K562 (cell line): ENCODE data around the gene ATP9B. TPM values are rescaled to one million over a fixed set of nuclear protein-coding genes. Genes with fewer than 3 reads are reported as not detected.
A peak's percentile ranks its signal among the peaks of the same experiment; 100 is the strongest.

Experiments used
- ATAC-seq: fragments of 200-7000 bp; cut with Tn5 transposase; 3 replicates; pipeline ENCODE4 v1.9.1; 2020; ENCODE audit warnings: moderate library complexity
- BruUV-seq: library from RNA; stranded (reverse); fragments of 400-500 nt; replicated peaks from 2 replicates; lab custom pipeline; 2021; lab: Mats Ljungman, UMichigan
- CTCF ChIA-PET: fragments of 300-600 bp; formaldehyde crosslinking; extraction: SDS; loops from one replicate; lab custom pipeline; 2021; ENCODE audit warnings: low intra/inter-chr PET ratio; lab: Yijun Ruan, JAX
- POLR2A ChIA-PET: fragments of 300-600, 350-650 bp; sonication (Branson Sonifier 250); formaldehyde crosslinking; extraction: SDS; loops from one replicate; lab custom pipeline; 2021; ENCODE audit warnings: antibody characterized with exemption, inconsistent platforms; lab: Yijun Ruan, JAX
- DNase-seq, 4 experiments: peaks; one replicate each; pipeline versions ENCODE4 v3.0.0 to v3.0.0-alpha.2; 2011 to 2018; ENCODE audit warnings: low spot score in 3 of 4, mixed read lengths in 3 of 4; ENCODE audit errors: extremely low read depth in 1 of 4
- FAIRE-seq: peaks from 2 replicates; lab custom pipeline; 2011; peaks lifted over from hg19 to GRCh38; lab: Jason Lieb, UNC
- H2AFZ ChIP-seq: 2 replicates; pipeline ENCODE4 v1.6.0; 2011; ENCODE audit warnings: low read depth, low read length, control low read depth, inconsistent platforms
- H3K27ac ChIP-seq: fragments of 200-600 bp; 3 replicates; pipeline ENCODE4 v1.8.0; 2011; ENCODE audit warnings: low read depth, mild to moderate bottlenecking, control low read depth, inconsistent platforms, low read length, moderate library complexity, mixed read lengths; ENCODE audit errors: extremely low read depth
- H3K27me3 ChIP-seq, 2 experiments: fragments of 300-600 bp in 1 of 2; 2 replicates in 1 of 2; 3 replicates in 1 of 2; pipeline versions ENCODE4 v1.6.0 to v1.8.0; 2011; ENCODE audit warnings: inconsistent platforms in 2 of 2, low read length in 2 of 2, mild to moderate bottlenecking in 1 of 2, mixed read lengths in 1 of 2, moderate library complexity in 1 of 2; ENCODE audit not compliant: control insufficient read depth in 2 of 2, insufficient read depth in 2 of 2
- H3K36me3 ChIP-seq: fragments of 300-600 bp; 3 replicates; pipeline ENCODE4 v1.8.0; 2011; ENCODE audit warnings: mild to moderate bottlenecking, low read length, inconsistent platforms; ENCODE audit not compliant: control insufficient read depth, insufficient read depth
- H3K4me1 ChIP-seq, 2 experiments: fragments of 200-600 bp in 1 of 2; replicated peaks in 1 of 2; 2 replicates in 1 of 2; 3 replicates in 1 of 2; pipeline versions ENCODE4 v1.5.1 to v1.8.0; 2011; ENCODE audit warnings: inconsistent platforms in 2 of 2, low read length in 2 of 2, mild to moderate bottlenecking in 1 of 2, mixed read lengths in 1 of 2, moderate library complexity in 1 of 2; ENCODE audit not compliant: control insufficient read depth in 2 of 2, insufficient read depth in 2 of 2
- H3K4me2 ChIP-seq: 2 replicates; pipeline ENCODE4 v1.6.1; 2011; ENCODE audit warnings: low read length, control low read depth, inconsistent platforms, mixed read lengths; ENCODE audit not compliant: insufficient read depth
- H3K4me3 ChIP-seq: fragments of 200-600 bp; sonication (generic), shearing (Covaris generic); 2 replicates; pipeline ENCODE4 v1.5.1; 2016; ENCODE audit warnings: control low read depth, inconsistent platforms
- H3K79me2 ChIP-seq: fragments of 200-600 bp; 3 replicates; pipeline ENCODE4 v1.8.0; 2011; ENCODE audit warnings: low read length, inconsistent platforms; ENCODE audit not compliant: control insufficient read depth, insufficient read depth
- H3K9ac ChIP-seq, 2 experiments: 2 replicates each; pipeline versions ENCODE4 v1.6.0 to v1.6.1; 2011; ENCODE audit warnings: low read depth in 2 of 2, low read length in 2 of 2, control low read depth in 1 of 2, inconsistent platforms in 1 of 2, mild to moderate bottlenecking in 1 of 2, mixed read lengths in 1 of 2; ENCODE audit not compliant: insufficient read depth in 1 of 2
- H3K9me1 ChIP-seq: one replicate; pipeline ENCODE4 v1.6.0; 2011; ENCODE audit warnings: inconsistent platforms, mild to moderate bottlenecking, low read length, moderate library complexity; ENCODE audit not compliant: control insufficient read depth, insufficient read depth
- H3K9me3 ChIP-seq: replicated peaks from 2 replicates; pipeline ENCODE4 v1.5.1; 2011; ENCODE audit warnings: low read depth, low read length, inconsistent platforms; ENCODE audit not compliant: control insufficient read depth, insufficient read depth
- H4K20me1 ChIP-seq: replicated peaks from 2 replicates; pipeline ENCODE4 v1.6.1; 2011; ENCODE audit warnings: low read length, inconsistent platforms, mixed read lengths; ENCODE audit not compliant: control insufficient read depth, insufficient read depth
- BDP1 ChIP-seq: IDR thresholded peaks from 3 replicates; pipeline ENCODE4 v1.6.1; 2011; ENCODE audit not compliant: insufficient read length, insufficient read depth
- ETS1 ChIP-seq: conservative IDR thresholded peaks from 2 replicates; pipeline ENCODE4 v1.6.1; 2011; ENCODE audit warnings: low read depth, mild to moderate bottlenecking, low read length; ENCODE audit not compliant: control insufficient read depth
- L3MBTL2 ChIP-seq: fragments of 450-650 bp; IDR thresholded peaks from 2 replicates; pipeline ENCODE4 v1.6.1; 2016; ENCODE audit warnings: mild to moderate bottlenecking, moderate library complexity
- NEUROD1 ChIP-seq: fragments of 150-350 bp; IDR thresholded peaks from 2 replicates; pipeline ENCODE4 v1.6.1; 2014; ENCODE audit warnings: borderline replicate concordance, low read length, low read depth; ENCODE audit not compliant: partially characterized antibody
- NR0B1 ChIP-seq: fragments of 450-650 bp; IDR thresholded peaks from one replicate; pipeline ENCODE4 v1.6.1; 2018; ENCODE audit warnings: mild to moderate bottlenecking, moderate library complexity; ENCODE audit not compliant: partially characterized antibody
- ZNF134 ChIP-seq: fragments of 250-450 bp; sonication (Bioruptor Pico); conservative IDR thresholded peaks from 2 replicates; pipeline ENCODE4 v1.4.0; 2020
- WGBS: fragments of 100-300 bp; shearing (Covaris generic); methylation state at CpG from one replicate; pipeline ENCODE4 v1.1.6; 2016; ENCODE audit warnings: low coverage, mixed read lengths; ENCODE audit not compliant: insufficient coverage; ENCODE audit errors: missing lambda C conversion rate; 5-methylcytosine and 5-hydroxymethylcytosine counted together
- in situ Hi-C: fragments of 300-500 bp; cut with MboI; formaldehyde crosslinking; loops from 4 replicates; pipeline ENCODE4 v1.15.0; 2018; ENCODE audit warnings: inconsistent platforms, mixed read lengths
- intact Hi-C: fragments of 100-400 bp; cut with micrococcal nuclease; formaldehyde crosslinking; loops from 2 replicates; pipeline ENCODE4 v1.14.2; 2022
- polyA plus RNA-seq, 8 experiments: library from polyadenylated mRNA; depleted of rRNA in 4 of 8; stranded (reverse) in 5 of 8; unstranded in 3 of 8; fragments of >200 nt; fragmentation: Nextera tagmentation in 2 of 8; fragmentation: Illumina TruSeq in 1 of 8; extraction: Ambion mirVana in 2 of 8; extraction: Trizol in 1 of 8; gene quantifications; 2 replicates each; pipeline versions ENCODE4 v1.2.1 to v1.2.3, GENCODE V29; 2011 to 2014; ENCODE audit warnings: inconsistent platforms in 1 of 8, missing spikeins in 1 of 8
- total RNA-seq, 7 experiments: library from RNA; depleted of rRNA in 6 of 7; stranded (reverse); fragments of >200 nt in 6 of 7; fragmentation: Illumina TruSeq in 2 of 7; extraction: Trizol in 2 of 7; gene quantifications; 2 replicates each; pipeline versions ENCODE4 v1.2.1 to v1.2.3, GENCODE V29; 2011 to 2021; ENCODE audit warnings: low replicate concordance in 1 of 7
- TF ChIP-seq, protein P1 (sequence below): fragments of 450-650 bp; formaldehyde crosslinking; IDR thresholded peaks from 2 replicates; pipeline ENCODE4 v1.4.0; 2020; ENCODE audit warnings: mild to moderate bottlenecking, moderate library complexity
- TF ChIP-seq, protein P2 (sequence below): fragments of 450-650 bp; IDR thresholded peaks from 2 replicates; pipeline ENCODE4 v1.6.1; 2018; ENCODE audit not compliant: partially characterized antibody
- TF ChIP-seq, protein P3 (sequence below), 2 experiments: fragments of 450-650 bp; conservative IDR thresholded peaks; 2 replicates each; pipeline ENCODE4 v1.6.1; 2017; ENCODE audit warnings: mild to moderate bottlenecking in 2 of 2, moderate library complexity in 2 of 2

The ATP9B gene
- total and polyA plus RNA-seq, 9 of the 15 experiments (the other 6 are each of a cell fraction or from before 2014, with no cell fraction given), result 0.66 to 13.2 (median 7.9) TPM

GRCh38 chr18:79394534-79395307 lies 325.5 kb downstream of the ATP9B start:
- H3K4me3 ChIP-seq, result 0 out of 2 replicates have a peak overlapping the region, but pooled peaks have one; percentile 38
- no peaks in the 10 kb centered on the region for H3K36me3 ChIP-seq
- ATAC-seq (peak; percentile 45), FAIRE-seq (no peak), DNase-seq (peak in 1 of 4 experiments; percentile 30)
- H3K79me2 ChIP-seq, result no peaks in the 10 kb centered on the region; the same call in 2 of the 3 replicates
- no peaks in the 10 kb centered on the region for H3K9me3 ChIP-seq
- H3K4me2 ChIP-seq, result peak overlapping the region; percentile 32
- H3K27me3 ChIP-seq, result no peaks in the 10 kb centered on the region
- in situ Hi-C loops, result no loop called here
- peaks cover 0 to 58% of the 10 kb centered on the region in 2 experiments; a peak in 2 of 5 replicates for H3K4me1 ChIP-seq
- no peaks in the 10 kb centered on the region for H3K9me1 ChIP-seq
- WGBS, result 12% methylated on average over 36 of the region's 67 CpGs
- no peaks in the 10 kb centered on the region for H4K20me1 ChIP-seq
- CTCF ChIA-PET, result no interaction called here
- intact Hi-C loops, result loop anchor here (5.0 kb wide), 2 partner anchors 113 to 133 kb away; no protein-coding TSS in a partner anchor
- BruUV-seq, result no TSS peak
- peak overlapping the region; percentile 59 for H2AFZ ChIP-seq
- POLR2A ChIA-PET, result no interaction called here
- H3K27ac ChIP-seq, result peak overlapping the region; percentile 55; the same call in 1 of the 3 replicates
- H3K9ac ChIP-seq, result peak overlapping the region; percentile 46 to 81
- TF ChIP-seq, protein P1, sequence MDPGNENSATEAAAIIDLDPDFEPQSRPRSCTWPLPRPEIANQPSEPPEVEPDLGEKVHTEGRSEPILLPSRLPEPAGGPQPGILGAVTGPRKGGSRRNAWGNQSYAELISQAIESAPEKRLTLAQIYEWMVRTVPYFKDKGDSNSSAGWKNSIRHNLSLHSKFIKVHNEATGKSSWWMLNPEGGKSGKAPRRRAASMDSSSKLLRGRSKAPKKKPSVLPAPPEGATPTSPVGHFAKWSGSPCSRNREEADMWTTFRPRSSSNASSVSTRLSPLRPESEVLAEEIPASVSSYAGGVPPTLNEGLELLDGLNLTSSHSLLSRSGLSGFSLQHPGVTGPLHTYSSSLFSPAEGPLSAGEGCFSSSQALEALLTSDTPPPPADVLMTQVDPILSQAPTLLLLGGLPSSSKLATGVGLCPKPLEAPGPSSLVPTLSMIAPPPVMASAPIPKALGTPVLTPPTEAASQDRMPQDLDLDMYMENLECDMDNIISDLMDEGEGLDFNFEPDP (CRISPR knock-in tag), result no peak
- TF ChIP-seq, protein P2, sequence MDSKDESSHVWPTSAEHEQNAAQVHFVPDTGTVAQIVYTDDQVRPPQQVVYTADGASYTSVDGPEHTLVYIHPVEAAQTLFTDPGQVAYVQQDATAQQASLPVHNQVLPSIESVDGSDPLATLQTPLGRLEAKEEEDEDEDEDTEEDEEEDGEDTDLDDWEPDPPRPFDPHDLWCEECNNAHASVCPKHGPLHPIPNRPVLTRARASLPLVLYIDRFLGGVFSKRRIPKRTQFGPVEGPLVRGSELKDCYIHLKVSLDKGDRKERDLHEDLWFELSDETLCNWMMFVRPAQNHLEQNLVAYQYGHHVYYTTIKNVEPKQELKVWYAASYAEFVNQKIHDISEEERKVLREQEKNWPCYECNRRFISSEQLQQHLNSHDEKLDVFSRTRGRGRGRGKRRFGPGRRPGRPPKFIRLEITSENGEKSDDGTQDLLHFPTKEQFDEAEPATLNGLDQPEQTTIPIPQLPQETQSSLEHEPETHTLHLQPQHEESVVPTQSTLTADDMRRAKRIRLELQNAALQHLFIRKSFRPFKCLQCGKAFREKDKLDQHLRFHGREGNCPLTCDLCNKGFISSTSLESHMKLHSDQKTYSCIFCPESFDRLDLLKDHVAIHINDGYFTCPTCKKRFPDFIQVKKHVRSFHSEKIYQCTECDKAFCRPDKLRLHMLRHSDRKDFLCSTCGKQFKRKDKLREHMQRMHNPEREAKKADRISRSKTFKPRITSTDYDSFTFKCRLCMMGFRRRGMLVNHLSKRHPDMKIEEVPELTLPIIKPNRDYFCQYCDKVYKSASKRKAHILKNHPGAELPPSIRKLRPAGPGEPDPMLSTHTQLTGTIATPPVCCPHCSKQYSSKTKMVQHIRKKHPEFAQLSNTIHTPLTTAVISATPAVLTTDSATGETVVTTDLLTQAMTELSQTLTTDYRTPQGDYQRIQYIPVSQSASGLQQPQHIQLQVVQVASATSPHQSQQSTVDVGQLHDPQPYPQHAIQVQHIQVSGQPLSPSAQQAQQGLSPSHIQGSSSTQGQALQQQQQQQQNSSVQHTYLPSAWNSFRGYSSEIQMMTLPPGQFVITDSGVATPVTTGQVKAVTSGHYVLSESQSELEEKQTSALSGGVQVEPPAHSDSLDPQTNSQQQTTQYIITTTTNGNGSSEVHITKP, result peak; percentile 43
- peak; percentile 32; the same call in 1 of the 2 replicates for TF ChIP-seq L3MBTL2
- TF ChIP-seq NEUROD1, result no peak
- no peak for TF ChIP-seq ETS1
- TF ChIP-seq ZNF134, result no peak
- TF ChIP-seq BDP1, result no peak
- TF ChIP-seq NR0B1, result no peak
- TF ChIP-seq, protein P3, sequence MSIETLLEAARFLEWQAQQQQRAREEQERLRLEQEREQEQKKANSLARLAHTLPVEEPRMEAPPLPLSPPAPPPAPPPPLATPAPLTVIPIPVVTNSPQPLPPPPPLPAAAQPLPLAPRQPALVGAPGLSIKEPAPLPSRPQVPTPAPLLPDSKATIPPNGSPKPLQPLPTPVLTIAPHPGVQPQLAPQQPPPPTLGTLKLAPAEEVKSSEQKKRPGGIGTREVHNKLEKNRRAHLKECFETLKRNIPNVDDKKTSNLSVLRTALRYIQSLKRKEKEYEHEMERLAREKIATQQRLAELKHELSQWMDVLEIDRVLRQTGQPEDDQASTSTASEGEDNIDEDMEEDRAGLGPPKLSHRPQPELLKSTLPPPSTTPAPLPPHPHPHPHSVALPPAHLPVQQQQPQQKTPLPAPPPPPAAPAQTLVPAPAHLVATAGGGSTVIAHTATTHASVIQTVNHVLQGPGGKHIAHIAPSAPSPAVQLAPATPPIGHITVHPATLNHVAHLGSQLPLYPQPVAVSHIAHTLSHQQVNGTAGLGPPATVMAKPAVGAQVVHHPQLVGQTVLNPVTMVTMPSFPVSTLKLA (conservative IDR thresholded peaks at IDR 0.05), result no peak
